DMS 273 (cell line): ENCODE measurements around the gene NEU3.

Source experiments
- DNase-seq: peaks from one replicate; lab custom pipeline; 2025; ENCODE audit not compliant: unreplicated experiment; lab: John Stamatoyannopoulos, UW

The NEU3 gene

GRCh38 chr11:75059299-75059698, 70.6 kb downstream of the NEU3 start:
- no peak for DNase-seq

GRCh38 chr11:75063741-75064314, 75.1 kb downstream of the NEU3 start:
- no peak for DNase-seq

GRCh38 chr11:75066061-75066460, 77.3 kb downstream of the NEU3 start:
- no peak for DNase-seq
